HG03442 (cell line): Measurements from ENCODE around the gene TNS1.

Experiments
- ATAC-seq: cut with Tn5 transposase; IDR thresholded peaks from one replicate; pipeline ENCODE4 v1.9.1; 2021; ENCODE audit warnings: mild to moderate bottlenecking, moderate library complexity; ENCODE audit not compliant: unreplicated experiment

TNS1 gene

GRCh38 chr2:217901400-217901799 lies 101.4 kb downstream of the TNS1 start:
- ATAC-seq: no peak

- ATAC-seq: no peak
These were observed 101.9 kb downstream of the TNS1 start for GRCh38 chr2:217900780-217901360.

GRCh38 chr2:217900010-217900779 lies 102.6 kb downstream of the TNS1 start:
- ATAC-seq: no peak

GRCh38 chr2:217899231-217900009 lies 103.4 kb downstream of the TNS1 start:
- peak; percentile 55 for ATAC-seq

GRCh38 chr2:217897816-217898806 lies 104.7 kb downstream of the TNS1 start:
- ATAC-seq: no peak

- ATAC-seq: no peak
These were observed 105.6 kb downstream of the TNS1 start for GRCh38 chr2:217897091-217897715.

GRCh38 chr2:217895070-217895635 lies 107.6 kb downstream of the TNS1 start:
- ATAC-seq: no peak

- no peak for ATAC-seq
These were observed 109.4 kb downstream of the TNS1 start for GRCh38 chr2:217893440-217893839.

- no peak for ATAC-seq
These were observed 110.2 kb downstream of the TNS1 start for GRCh38 chr2:217892560-217892959.

- no peak for ATAC-seq
These were observed 112.3 kb downstream of the TNS1 start for GRCh38 chr2:217890445-217890844.

- ATAC-seq: no peak
These were observed 113.1 kb downstream of the TNS1 start for GRCh38 chr2:217889656-217890055.

GRCh38 chr2:217887841-217888701 lies 114.7 kb downstream of the TNS1 start:
- no peak for ATAC-seq

GRCh38 chr2:217886720-217887309 lies 116.0 kb downstream of the TNS1 start:
- ATAC-seq: no peak

GRCh38 chr2:217886091-217886490 lies 116.7 kb downstream of the TNS1 start:
- ATAC-seq: no peak

- ATAC-seq: no peak
These were observed 117.8 kb downstream of the TNS1 start for GRCh38 chr2:217884985-217885384.

GRCh38 chr2:217880891-217881290 lies 121.9 kb downstream of the TNS1 start:
- ATAC-seq: no peak

- ATAC-seq: no peak
These were observed 122.4 kb downstream of the TNS1 start for GRCh38 chr2:217880287-217880889.

- no peak for ATAC-seq
These were observed 123.7 kb downstream of the TNS1 start for GRCh38 chr2:217878915-217879590.
